A549 (cell line): ENCODE results near the gene SPRR3. TPM values are rescaled to one million over a fixed set of nuclear protein-coding genes. Genes with fewer than 3 reads are reported as not detected.

Experiments used
- ATAC-seq, 2 experiments: fragments of 200-7000 bp in 1 of 2; fragments of >200 bp in 1 of 2; cut with Nextera tagmentation in 1 of 2; cut with Tn5 transposase in 1 of 2; 3 replicates each; pipeline versions ENCODE4 v1.8.0 to v1.9.1; 2018 to 2020; ENCODE audit warnings: mild to moderate bottlenecking in 1 of 2, moderate library complexity in 1 of 2
- CTCF ChIA-PET: fragments of 300-600 bp; sonication (Branson Sonifier 250); formaldehyde crosslinking; extraction: SDS; loops from one replicate; lab custom pipeline; 2021; ENCODE audit warnings: antibody characterized with exemption, inconsistent platforms; lab: Yijun Ruan, JAX
- POLR2A ChIA-PET: fragments of 350-600 bp; formaldehyde crosslinking; extraction: SDS; loops from one replicate; lab custom pipeline; 2021; ENCODE audit warnings: antibody characterized with exemption, inconsistent platforms; lab: Yijun Ruan, JAX
- DNase-seq, 2 experiments: peaks; one replicate each; pipeline versions ENCODE4 v3.0.0 to v3.0.0-alpha.2; 2011 to 2016; ENCODE audit warnings: low read depth in 1 of 2, low spot score in 1 of 2
- FAIRE-seq: peaks from 2 replicates; lab custom pipeline; 2011; peaks lifted over from hg19 to GRCh38; lab: Jason Lieb, UNC
- H3K27ac ChIP-seq, 2 experiments: fragments of >200 bp; sonication (Bioruptor Twin); formaldehyde crosslinking; 3 replicates each; pipeline ENCODE4 v1.5.1; 2016 to 2017
- H3K4me1 ChIP-seq: fragments of >200 bp; sonication (Bioruptor Twin); formaldehyde crosslinking; 3 replicates; pipeline ENCODE4 v1.6.1; 2016
- H3K4me2 ChIP-seq: fragments of >200 bp; sonication (Bioruptor Twin); formaldehyde crosslinking; 3 replicates; pipeline ENCODE4 v1.6.1; 2016
- H3K4me3 ChIP-seq: fragments of >200 bp; sonication (Bioruptor Twin); formaldehyde crosslinking; 3 replicates; pipeline ENCODE4 v1.5.1; 2016
- H3K9me3 ChIP-seq: fragments of >200 bp; sonication (Bioruptor Twin); formaldehyde crosslinking; 3 replicates; pipeline ENCODE4 v1.6.1; 2016
- BCL3 ChIP-seq: fragments of >200 bp; sonication (Bioruptor Twin); formaldehyde crosslinking; IDR thresholded peaks from 3 replicates; pipeline ENCODE4 v1.6.1; 2016
- BHLHE40 ChIP-seq: IDR thresholded peaks from 2 replicates; pipeline ENCODE4 v1.6.1; 2012; ENCODE audit warnings: low read depth, low read length, inconsistent platforms
- CBX2 ChIP-seq: fragments of 200-600 bp; sonication (generic); IDR thresholded peaks from 2 replicates; pipeline ENCODE4 v1.6.1; 2016; ENCODE audit warnings: low read depth, mild to moderate bottlenecking, borderline replicate concordance
- CBX8 ChIP-seq: fragments of 200-600 bp; sonication (generic); IDR thresholded peaks from 2 replicates; pipeline ENCODE4 v1.6.1; 2016
- EHF ChIP-seq: fragments of 250-450 bp; sonication (Bioruptor Pico); IDR thresholded peaks from 2 replicates; pipeline ENCODE4 v1.5.0; 2020; ENCODE audit warnings: mild to moderate bottlenecking
- EHMT2 ChIP-seq: fragments of 200-600 bp; sonication (generic); IDR thresholded peaks from 2 replicates; pipeline ENCODE4 v1.6.1; 2016; ENCODE audit warnings: antibody characterized with exemption, low read depth, mild to moderate bottlenecking, moderate library complexity
- ESRRA ChIP-seq: fragments of 150-350 bp; IDR thresholded peaks from 2 replicates; pipeline ENCODE4 v1.6.1; 2014; ENCODE audit warnings: mild to moderate bottlenecking, low read length, borderline replicate concordance
- FOSL2 ChIP-seq, 2 experiments: fragments of 450-650 bp in 1 of 2; fragments of >200 bp in 1 of 2; sonication (Bioruptor Twin) in 1 of 2; formaldehyde crosslinking; IDR thresholded peaks; 2 replicates each; pipeline versions ENCODE4 v1.5.0 to v1.6.1; 2016 to 2020; ENCODE audit warnings: mild to moderate bottlenecking in 1 of 2, moderate library complexity in 1 of 2
- HEYL ChIP-seq: fragments of 250-450 bp; sonication (Bioruptor Pico); IDR thresholded peaks from 2 replicates; pipeline ENCODE4 v1.8.0; 2021; ENCODE audit warnings: mild to moderate bottlenecking, moderate library complexity
- HOXA7 ChIP-seq: fragments of 250-450 bp; sonication (Bioruptor Pico); IDR thresholded peaks from 2 replicates; pipeline ENCODE4 v1.5.0; 2020; ENCODE audit warnings: mild to moderate bottlenecking, moderate library complexity
- MAZ ChIP-seq: fragments of 150-350 bp; IDR thresholded peaks from 2 replicates; pipeline ENCODE4 v1.6.1; 2014; ENCODE audit warnings: antibody characterized with exemption, low read depth, low read length, borderline replicate concordance
- RNF2 ChIP-seq: fragments of 200-600 bp; sonication (generic); IDR thresholded peaks from 2 replicates; pipeline ENCODE4 v1.6.1; 2016; ENCODE audit warnings: low read depth, mild to moderate bottlenecking, antibody characterized with exemption, moderate library complexity, borderline replicate concordance
- TFCP2L1 ChIP-seq: fragments of 250-450 bp; sonication (Bioruptor Pico); IDR thresholded peaks from 2 replicates; pipeline ENCODE4 v1.5.0; 2021; ENCODE audit warnings: mild to moderate bottlenecking
- ZFP36 ChIP-seq: fragments of 450-650 bp; IDR thresholded peaks from 2 replicates; pipeline ENCODE4 v1.6.1; 2014; ENCODE audit warnings: borderline replicate concordance; ENCODE audit not compliant: partially characterized antibody
- ZNF302 ChIP-seq: fragments of 250-450 bp; sonication (Bioruptor Pico); IDR thresholded peaks from 2 replicates; pipeline ENCODE4 v1.9.0; 2021; ENCODE audit warnings: inconsistent platforms, mild to moderate bottlenecking, moderate library complexity
- WGBS: methylation state at CpG from one replicate; pipeline ENCODE4 v1.1.6; 2017; ENCODE audit errors: missing lambda C conversion rate; 5-methylcytosine and 5-hydroxymethylcytosine counted together
- polyA plus RNA-seq, 4 experiments: library from polyadenylated mRNA; depleted of rRNA in 3 of 4; stranded (reverse); fragments of >200 nt; fragmentation: RNase III in 1 of 4; extraction: RNeasy Plus Mini Kit Qiagen cat#74134 plus additional on column Dnase treatment in 1 of 4; gene quantifications; 2 replicates in 3 of 4; 3 replicates in 1 of 4; pipeline ENCODE4 v1.2.3, GENCODE V29; 2011 to 2017
- TF ChIP-seq, protein P1 (sequence below): fragments of 250-450 bp; sonication (Bioruptor Pico); IDR thresholded peaks from 2 replicates; pipeline ENCODE4 v1.5.0; 2021; ENCODE audit warnings: mild to moderate bottlenecking, moderate library complexity, borderline replicate concordance
- TF ChIP-seq, protein P2 (sequence below): fragments of 250-450 bp; sonication (Bioruptor Pico); IDR thresholded peaks from 2 replicates; pipeline ENCODE4 v1.5.0; 2020; ENCODE audit warnings: low read depth, mild to moderate bottlenecking, moderate library complexity
- TF ChIP-seq, protein P3 (sequence below): IDR thresholded peaks from 2 replicates; pipeline ENCODE4 v1.6.1; 2012
- TF ChIP-seq, protein P4 (sequence below): fragments of >200 bp; sonication (Bioruptor Twin); formaldehyde crosslinking; IDR thresholded peaks from 2 replicates; pipeline ENCODE4 v1.6.1; 2016
- TF ChIP-seq, protein P5 (sequence below): fragments of 200-600 bp; sonication (generic); IDR thresholded peaks from 2 replicates; pipeline ENCODE4 v1.6.1; 2016; ENCODE audit warnings: antibody characterized with exemption, mild to moderate bottlenecking, moderate library complexity

SPRR3 gene
- polyA plus RNA-seq, 2 of the 4 experiments (the other 2 are of a cell fraction) = not detected

- CTCF ChIA-PET = interaction anchor here (1.2 kb wide), 1 partner anchor 11 kb away, joined by 3 read pairs; no protein-coding TSS in a partner anchor
- FAIRE-seq (no peak), ATAC-seq (no peak), DNase-seq (no peak)
- H3K27ac ChIP-seq = no peak overlapping the region
- H3K9me3 ChIP-seq = 0 out of 3 replicates have a peak, but pooled peaks cover 2% of the 10 kb centered on the region
- POLR2A ChIA-PET = no interaction called here
- H3K4me2 ChIP-seq = no peak overlapping the region
- TF ChIP-seq TFCP2L1 (no peak), EHMT2 (no peak), HOXA7 (CRISPR knock-in tag) (no peak), BCL3 (no peak), HEYL (no peak), CBX8 (no peak), ZNF302 (CRISPR knock-in tag) (no peak)
- TF ChIP-seq, protein P1, sequence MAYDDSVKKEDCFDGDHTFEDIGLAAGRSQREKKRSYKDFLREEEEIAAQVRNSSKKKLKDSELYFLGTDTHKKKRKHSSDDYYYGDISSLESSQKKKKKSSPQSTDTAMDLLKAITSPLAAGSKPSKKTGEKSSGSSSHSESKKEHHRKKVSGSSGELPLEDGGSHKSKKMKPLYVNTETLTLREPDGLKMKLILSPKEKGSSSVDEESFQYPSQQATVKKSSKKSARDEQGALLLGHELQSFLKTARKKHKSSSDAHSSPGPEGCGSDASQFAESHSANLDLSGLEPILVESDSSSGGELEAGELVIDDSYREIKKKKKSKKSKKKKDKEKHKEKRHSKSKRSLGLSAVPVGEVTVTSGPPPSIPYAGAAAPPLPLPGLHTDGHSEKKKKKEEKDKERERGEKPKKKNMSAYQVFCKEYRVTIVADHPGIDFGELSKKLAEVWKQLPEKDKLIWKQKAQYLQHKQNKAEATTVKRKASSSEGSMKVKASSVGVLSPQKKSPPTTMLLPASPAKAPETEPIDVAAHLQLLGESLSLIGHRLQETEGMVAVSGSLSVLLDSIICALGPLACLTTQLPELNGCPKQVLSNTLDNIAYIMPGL (CRISPR knock-in tag) = no peak
- TF ChIP-seq, protein P2, sequence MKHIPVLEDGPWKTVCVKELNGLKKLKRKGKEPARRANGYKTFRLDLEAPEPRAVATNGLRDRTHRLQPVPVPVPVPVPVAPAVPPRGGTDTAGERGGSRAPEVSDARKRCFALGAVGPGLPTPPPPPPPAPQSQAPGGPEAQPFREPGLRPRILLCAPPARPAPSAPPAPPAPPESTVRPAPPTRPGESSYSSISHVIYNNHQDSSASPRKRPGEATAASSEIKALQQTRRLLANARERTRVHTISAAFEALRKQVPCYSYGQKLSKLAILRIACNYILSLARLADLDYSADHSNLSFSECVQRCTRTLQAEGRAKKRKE (CRISPR knock-in tag) = no peak
- TF ChIP-seq, protein P3, sequence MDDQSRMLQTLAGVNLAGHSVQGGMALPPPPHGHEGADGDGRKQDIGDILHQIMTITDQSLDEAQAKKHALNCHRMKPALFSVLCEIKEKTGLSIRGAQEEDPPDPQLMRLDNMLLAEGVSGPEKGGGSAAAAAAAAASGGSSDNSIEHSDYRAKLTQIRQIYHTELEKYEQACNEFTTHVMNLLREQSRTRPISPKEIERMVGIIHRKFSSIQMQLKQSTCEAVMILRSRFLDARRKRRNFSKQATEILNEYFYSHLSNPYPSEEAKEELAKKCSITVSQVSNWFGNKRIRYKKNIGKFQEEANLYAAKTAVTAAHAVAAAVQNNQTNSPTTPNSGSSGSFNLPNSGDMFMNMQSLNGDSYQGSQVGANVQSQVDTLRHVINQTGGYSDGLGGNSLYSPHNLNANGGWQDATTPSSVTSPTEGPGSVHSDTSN = no peak
- TF ChIP-seq, protein P4, sequence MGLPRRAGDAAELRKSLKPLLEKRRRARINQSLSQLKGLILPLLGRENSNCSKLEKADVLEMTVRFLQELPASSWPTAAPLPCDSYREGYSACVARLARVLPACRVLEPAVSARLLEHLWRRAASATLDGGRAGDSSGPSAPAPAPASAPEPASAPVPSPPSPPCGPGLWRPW = no peak
- TF ChIP-seq, protein P5, sequence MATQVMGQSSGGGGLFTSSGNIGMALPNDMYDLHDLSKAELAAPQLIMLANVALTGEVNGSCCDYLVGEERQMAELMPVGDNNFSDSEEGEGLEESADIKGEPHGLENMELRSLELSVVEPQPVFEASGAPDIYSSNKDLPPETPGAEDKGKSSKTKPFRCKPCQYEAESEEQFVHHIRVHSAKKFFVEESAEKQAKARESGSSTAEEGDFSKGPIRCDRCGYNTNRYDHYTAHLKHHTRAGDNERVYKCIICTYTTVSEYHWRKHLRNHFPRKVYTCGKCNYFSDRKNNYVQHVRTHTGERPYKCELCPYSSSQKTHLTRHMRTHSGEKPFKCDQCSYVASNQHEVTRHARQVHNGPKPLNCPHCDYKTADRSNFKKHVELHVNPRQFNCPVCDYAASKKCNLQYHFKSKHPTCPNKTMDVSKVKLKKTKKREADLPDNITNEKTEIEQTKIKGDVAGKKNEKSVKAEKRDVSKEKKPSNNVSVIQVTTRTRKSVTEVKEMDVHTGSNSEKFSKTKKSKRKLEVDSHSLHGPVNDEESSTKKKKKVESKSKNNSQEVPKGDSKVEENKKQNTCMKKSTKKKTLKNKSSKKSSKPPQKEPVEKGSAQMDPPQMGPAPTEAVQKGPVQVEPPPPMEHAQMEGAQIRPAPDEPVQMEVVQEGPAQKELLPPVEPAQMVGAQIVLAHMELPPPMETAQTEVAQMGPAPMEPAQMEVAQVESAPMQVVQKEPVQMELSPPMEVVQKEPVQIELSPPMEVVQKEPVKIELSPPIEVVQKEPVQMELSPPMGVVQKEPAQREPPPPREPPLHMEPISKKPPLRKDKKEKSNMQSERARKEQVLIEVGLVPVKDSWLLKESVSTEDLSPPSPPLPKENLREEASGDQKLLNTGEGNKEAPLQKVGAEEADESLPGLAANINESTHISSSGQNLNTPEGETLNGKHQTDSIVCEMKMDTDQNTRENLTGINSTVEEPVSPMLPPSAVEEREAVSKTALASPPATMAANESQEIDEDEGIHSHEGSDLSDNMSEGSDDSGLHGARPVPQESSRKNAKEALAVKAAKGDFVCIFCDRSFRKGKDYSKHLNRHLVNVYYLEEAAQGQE = no peak
- no peak overlapping the region for H3K4me3 ChIP-seq
- WGBS = 50% methylated on average over 4 of the region's 4 CpGs
- no peaks in the 10 kb centered on the region for H3K4me1 ChIP-seq
Measured at GRCh38 chr1:152998476-152998875, 3.1 kb upstream of the SPRR3 start.

DNA sequence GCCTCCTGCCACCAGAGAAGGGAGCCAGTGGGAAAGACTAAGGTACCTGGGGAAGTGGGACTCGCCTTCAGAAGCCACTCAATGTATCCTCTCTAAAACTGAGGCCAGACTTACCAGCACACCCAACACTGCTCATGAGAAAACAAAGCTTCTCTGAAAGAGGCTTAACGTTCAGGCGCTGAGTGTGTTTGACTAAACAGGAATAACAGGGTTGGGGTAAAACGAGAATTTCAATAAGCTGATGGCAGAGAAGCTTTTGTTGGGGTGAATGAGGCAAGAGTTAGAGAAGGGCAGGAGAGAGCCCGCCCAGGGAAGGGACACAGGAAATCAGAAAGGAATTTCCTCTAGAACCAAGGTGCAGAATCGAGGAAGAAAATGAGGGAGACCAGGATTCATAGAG, 1.7 kb upstream of the SPRR3 start:
- H3K4me1 ChIP-seq = no peaks in the 10 kb centered on the region
- DNase-seq (no peak), ATAC-seq (no peak), FAIRE-seq (no peak)
- CTCF ChIA-PET = interaction anchor here (0.9 to 1.2 kb wide), 2 partner anchors 10 to 129 kb away, joined by 3 read pairs; no protein-coding TSS in a partner anchor
- TF ChIP-seq RNF2 = no peak
- TF ChIP-seq MAZ = no peak
- TF ChIP-seq, protein P1 (CRISPR knock-in tag) = no peak
- TF ChIP-seq EHF (CRISPR knock-in tag) = no peak
- TF ChIP-seq ESRRA = no peak
- no peak for TF ChIP-seq TFCP2L1
- no peak for TF ChIP-seq CBX2
- no peak for TF ChIP-seq FOSL2 (IDR thresholded peaks at IDR 0.05)
- TF ChIP-seq FOSL2 (CRISPR knock-in tag; IDR thresholded peaks at IDR 0.05) = no peak
- TF ChIP-seq BHLHE40 = no peak
- no peak for TF ChIP-seq ZFP36
- no peak overlapping the region for H3K4me3 ChIP-seq
- 0 out of 3 replicates have a peak, but pooled peaks cover 2% of the 10 kb centered on the region for H3K9me3 ChIP-seq
- no peak overlapping the region for H3K4me2 ChIP-seq
- WGBS = 17% methylated on average over 6 of the region's 6 CpGs
- POLR2A ChIA-PET = no interaction called here
- H3K27ac ChIP-seq = no peak overlapping the region
